ENCODE results near the gene FST.

FST gene

DNA sequence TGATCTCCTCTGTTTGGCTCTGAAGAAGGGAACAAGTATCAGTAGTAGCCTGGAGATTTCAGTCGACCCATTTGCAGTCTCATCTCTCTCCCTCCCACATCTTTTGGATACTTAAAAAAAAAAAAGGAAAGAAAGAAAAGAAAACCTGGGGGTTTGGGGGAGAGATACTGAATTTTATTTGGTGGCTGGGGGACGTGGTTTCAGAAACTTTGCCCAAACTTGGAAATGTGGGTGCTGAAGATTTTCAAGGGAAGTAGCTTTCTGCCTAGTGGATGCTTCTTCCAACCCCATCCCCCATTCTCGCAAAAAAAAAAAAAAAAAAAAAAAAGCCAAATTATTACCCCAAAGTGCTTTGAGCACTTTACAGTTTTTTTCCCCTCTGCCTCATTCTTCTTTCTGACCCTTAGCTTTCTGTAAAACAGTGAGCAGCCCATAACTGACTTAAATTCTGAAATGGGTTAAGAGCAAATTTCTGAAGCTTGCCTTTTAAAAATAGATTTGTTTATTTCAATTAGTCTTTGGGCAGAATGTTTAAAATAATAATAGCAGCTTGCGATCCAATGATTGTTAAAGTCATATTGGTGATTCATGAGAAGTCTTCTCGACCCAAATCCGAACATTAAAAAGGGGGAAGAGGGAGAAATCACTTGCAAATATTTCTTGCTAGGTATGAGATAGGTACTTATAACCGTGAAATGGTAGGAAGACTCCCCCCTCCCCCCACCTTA is 894 bp downstream of the FST start:
- Mint-ChIP-seq H3K4me1 (peaks cover 65% of the 10 kb centered on the region), H3K27ac (peak overlapping the region; percentile 96), H3K9me3 (no peaks in the 10 kb centered on the region), H3K36me3 (ENCODE audit: low read depth) (peaks cover 21% of the 10 kb centered on the region), H3K4me3 (peak overlapping the region; percentile 91), H3K27me3 (ENCODE audit: low read depth, poor library complexity) (no peaks in the 10 kb centered on the region)
- no peak for DNase-seq
- no peak for TF ChIP-seq CTCF (IDR thresholded peaks at IDR 0.05)

GRCh38 chr5:53481887-53482716 is 1.7 kb downstream of the FST start:
- H3K36me3 Mint-ChIP-seq (ENCODE audit: low read depth) = peaks cover 25% of the 10 kb centered on the region
- peak overlapping the region; percentile 91 for H3K4me3 Mint-ChIP-seq
- no peaks in the 10 kb centered on the region for H3K9me3 Mint-ChIP-seq
- H3K27ac Mint-ChIP-seq = peak overlapping the region; percentile 12
- H3K4me1 Mint-ChIP-seq = peaks cover 62% of the 10 kb centered on the region
- no peak for TF ChIP-seq CTCF (IDR thresholded peaks at IDR 0.05)
- DNase-seq = peak; percentile 68
- no peaks in the 10 kb centered on the region for H3K27me3 Mint-ChIP-seq (ENCODE audit: low read depth, poor library complexity)

- peak overlapping the region; percentile 91 for H3K27ac Mint-ChIP-seq
- peaks cover 63% of the 10 kb centered on the region for H3K4me1 Mint-ChIP-seq
- peaks cover 25% of the 10 kb centered on the region for H3K36me3 Mint-ChIP-seq (ENCODE audit: low read depth)
- peak overlapping the region; percentile 91 for H3K4me3 Mint-ChIP-seq
- no peaks in the 10 kb centered on the region for H3K9me3 Mint-ChIP-seq
- peak; percentile 6 for TF ChIP-seq CTCF (IDR thresholded peaks at IDR 0.05)
- peak; percentile 65 for DNase-seq
- no peaks in the 10 kb centered on the region for H3K27me3 Mint-ChIP-seq (ENCODE audit: low read depth, poor library complexity)
These were observed 2.5 kb downstream of the FST start for GRCh38 chr5:53482717-53483638.

- no peak for DNase-seq
- Mint-ChIP-seq H3K4me3 (no peak overlapping the region), H3K4me1 (peaks cover 70% of the 10 kb centered on the region), H3K27me3 (ENCODE audit: low read depth, poor library complexity) (no peaks in the 10 kb centered on the region), H3K9me3 (no peaks in the 10 kb centered on the region), H3K27ac (peak overlapping the region; percentile 61), H3K36me3 (ENCODE audit: low read depth) (peaks cover 25% of the 10 kb centered on the region)
- TF ChIP-seq CTCF (IDR thresholded peaks at IDR 0.05) = no peak
These were observed 7.0 kb downstream of the FST start for GRCh38 chr5:53487436-53487835.

- Mint-ChIP-seq H3K27ac (no peak overlapping the region), H3K4me3 (peak overlapping the region; percentile 47), H3K27me3 (ENCODE audit: low read depth, poor library complexity) (no peaks in the 10 kb centered on the region), H3K4me1 (peaks cover 63% of the 10 kb centered on the region), H3K36me3 (ENCODE audit: low read depth) (peaks cover 23% of the 10 kb centered on the region), H3K9me3 (no peaks in the 10 kb centered on the region)
- TF ChIP-seq CTCF (IDR thresholded peaks at IDR 0.05) = no peak
- DNase-seq = peak; percentile 33
These were observed 7.8 kb downstream of the FST start for GRCh38 chr5:53488195-53488722.

Measured in nephron progenitor cell (in vitro differentiated cells).